GM13976 (cell line): Measurements from ENCODE around the gene OSCP1.
A peak's percentile ranks its signal among the peaks of the same experiment; 100 is the strongest.

ENCODE experiments used
- DNase-seq: peaks from one replicate; pipeline ENCODE4 v3.0.0; 2012; ENCODE audit warnings: low spot score
- in situ Hi-C: fragments of 300-500 bp; cut with MboI; formaldehyde crosslinking; loops from one replicate; pipeline ENCODE4 v1.12.0; 2022; ENCODE audit warnings: low sequenced_read_pairs, mixed read lengths, inconsistent platforms; ENCODE audit not compliant: unreplicated experiment
- TF ChIP-seq, protein P1 (sequence below): IDR thresholded peaks from 2 replicates; pipeline ENCODE4 v1.5.1; 2012; ENCODE audit warnings: borderline replicate concordance, mild to moderate bottlenecking; ENCODE audit not compliant: insufficient read depth; ENCODE audit errors: extremely low read depth, missing control alignments, control extremely low read depth

The OSCP1 gene

GRCh38 chr1:36411674-36412648 lies 38.3 kb downstream of the OSCP1 start:
- DNase-seq = no peak
- TF ChIP-seq, protein P1, sequence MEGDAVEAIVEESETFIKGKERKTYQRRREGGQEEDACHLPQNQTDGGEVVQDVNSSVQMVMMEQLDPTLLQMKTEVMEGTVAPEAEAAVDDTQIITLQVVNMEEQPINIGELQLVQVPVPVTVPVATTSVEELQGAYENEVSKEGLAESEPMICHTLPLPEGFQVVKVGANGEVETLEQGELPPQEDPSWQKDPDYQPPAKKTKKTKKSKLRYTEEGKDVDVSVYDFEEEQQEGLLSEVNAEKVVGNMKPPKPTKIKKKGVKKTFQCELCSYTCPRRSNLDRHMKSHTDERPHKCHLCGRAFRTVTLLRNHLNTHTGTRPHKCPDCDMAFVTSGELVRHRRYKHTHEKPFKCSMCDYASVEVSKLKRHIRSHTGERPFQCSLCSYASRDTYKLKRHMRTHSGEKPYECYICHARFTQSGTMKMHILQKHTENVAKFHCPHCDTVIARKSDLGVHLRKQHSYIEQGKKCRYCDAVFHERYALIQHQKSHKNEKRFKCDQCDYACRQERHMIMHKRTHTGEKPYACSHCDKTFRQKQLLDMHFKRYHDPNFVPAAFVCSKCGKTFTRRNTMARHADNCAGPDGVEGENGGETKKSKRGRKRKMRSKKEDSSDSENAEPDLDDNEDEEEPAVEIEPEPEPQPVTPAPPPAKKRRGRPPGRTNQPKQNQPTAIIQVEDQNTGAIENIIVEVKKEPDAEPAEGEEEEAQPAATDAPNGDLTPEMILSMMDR = no peak

GRCh38 chr1:36408479-36408878 lies 41.8 kb downstream of the OSCP1 start:
- DNase-seq = no peak
- in situ Hi-C loops = no loop called here
- TF ChIP-seq, protein P1 = no peak

More at GRCh38 chr1:36411674-36412648, 38.3 kb downstream of the OSCP1 start:
- in situ Hi-C loops = no loop called here

- in situ Hi-C loops = no loop called here
- TF ChIP-seq, protein P1 = no peak
Observed at GRCh38 chr1:36406440-36406839, 43.8 kb downstream of the OSCP1 start.

DNA sequence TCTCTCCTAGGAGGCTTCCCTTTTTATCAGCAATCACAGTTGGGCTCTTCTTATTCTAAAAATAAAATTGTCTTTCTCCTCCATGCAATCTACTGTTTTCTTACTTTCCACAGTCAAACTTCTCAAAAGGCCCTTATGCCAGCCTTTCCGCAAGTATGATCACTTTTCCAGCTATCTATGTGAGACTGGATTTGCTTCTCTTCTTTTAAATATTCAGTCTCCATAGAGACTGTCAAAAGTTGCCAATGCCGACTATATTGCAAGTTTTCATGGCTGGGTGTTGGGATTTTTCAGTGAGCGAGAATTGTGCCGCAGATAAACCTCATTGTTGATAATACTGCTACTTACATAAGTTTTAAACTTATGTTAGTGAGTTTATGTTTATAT lies 47.8 kb downstream of the OSCP1 start:
- DNase-seq = no peak
- TF ChIP-seq, protein P1 = no peak
- in situ Hi-C loops = no loop called here

More at GRCh38 chr1:36406440-36406839, 43.8 kb downstream of the OSCP1 start:
- DNase-seq = no peak

DNA sequence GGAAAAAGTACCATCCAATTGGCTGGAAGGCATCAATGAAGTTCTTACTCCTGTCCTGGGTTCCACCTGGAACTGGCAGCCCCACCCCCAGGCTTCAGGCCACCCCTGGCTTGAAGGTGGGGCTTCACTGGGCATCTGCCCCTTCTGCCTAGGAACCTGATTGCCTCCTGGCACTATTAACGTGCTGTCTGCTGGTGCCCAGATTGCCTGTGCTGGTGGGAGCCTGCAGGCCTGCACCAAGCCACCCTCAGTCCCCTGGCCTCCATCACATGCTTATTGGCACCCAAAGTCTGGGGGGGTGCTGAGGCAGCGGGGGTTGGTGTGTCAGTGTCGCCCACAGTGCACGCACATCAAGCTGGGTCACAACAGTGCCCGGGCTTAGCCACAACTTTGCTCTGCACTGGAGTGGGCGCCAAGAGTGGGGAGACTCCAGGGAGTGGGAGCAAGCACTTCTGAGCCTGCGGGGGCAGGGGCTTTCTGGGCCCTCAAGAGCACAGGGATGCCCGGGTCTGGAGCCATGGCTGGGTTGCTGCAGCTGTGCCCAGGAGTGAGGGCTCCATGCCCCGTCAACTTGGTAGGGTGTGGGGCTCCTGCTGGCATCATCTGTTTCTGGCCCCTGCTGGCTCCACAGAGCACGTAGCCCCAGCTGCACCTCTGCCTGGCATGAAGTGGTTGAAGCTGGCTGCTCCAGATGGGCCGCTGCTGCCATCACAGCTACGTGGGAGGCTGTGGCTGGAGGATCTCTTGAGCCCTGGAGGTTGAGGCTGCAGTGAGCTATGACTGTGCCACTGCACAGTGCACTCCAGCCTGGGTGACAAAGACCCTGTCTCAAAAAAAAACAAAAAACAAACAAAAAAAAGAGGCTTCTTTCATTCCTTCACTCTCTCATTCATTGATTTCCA lies 48.4 kb downstream of the OSCP1 start:
- in situ Hi-C loops = no loop called here
- no peak for DNase-seq
- TF ChIP-seq, protein P1 = no peak

DNA sequence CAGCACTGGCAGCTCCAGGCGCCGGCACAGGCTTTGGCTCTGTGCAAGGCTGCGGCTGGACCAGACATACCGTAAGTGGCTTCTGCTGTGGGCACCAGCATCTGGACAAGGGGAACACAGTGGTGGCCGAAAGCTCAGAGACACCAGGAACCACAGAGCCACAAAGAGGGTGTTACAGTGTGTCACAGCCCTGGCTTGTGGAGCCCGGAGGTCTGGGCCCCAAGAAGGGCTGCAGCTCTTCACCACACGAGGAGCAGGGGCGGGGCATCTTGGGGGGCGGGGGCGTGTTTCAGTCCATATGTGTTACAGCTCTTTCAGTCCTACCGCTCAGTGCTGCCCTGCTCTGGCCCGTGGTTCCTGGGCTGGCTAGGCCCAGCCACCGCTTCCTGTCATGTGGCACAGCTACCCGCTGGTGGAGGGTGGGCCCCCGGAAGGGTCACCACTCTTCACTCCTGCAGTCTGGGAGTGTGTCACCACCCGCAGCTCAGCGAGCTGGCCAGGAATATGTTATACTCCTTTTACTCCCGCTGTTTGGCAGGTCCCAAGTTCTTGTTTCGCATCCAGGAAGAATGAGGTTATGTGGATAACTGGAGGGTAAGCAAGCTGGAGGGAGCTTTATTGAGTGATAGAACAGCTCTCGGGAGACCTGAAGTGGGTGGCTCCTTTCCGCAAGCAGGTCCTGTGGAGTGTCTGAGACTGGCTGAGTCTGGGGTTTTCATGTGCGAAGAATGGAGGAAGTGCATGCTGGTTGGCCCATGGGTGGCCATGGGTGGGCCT lies 49.2 kb downstream of the OSCP1 start:
- DNase-seq = peak; percentile 80
- in situ Hi-C loops = no loop called here
- TF ChIP-seq, protein P1 = no peak
